Endometrium (tissue), 2 donors: ENCODE results near the gene HSPA8.

Experiments
- FAIRE-seq: peaks from 2 replicates; lab custom pipeline; 2012; peaks lifted over from hg19 to GRCh38; lab: Jason Lieb, UNC
- donor health status: control.
- donor health status: control.

The HSPA8 gene

DNA sequence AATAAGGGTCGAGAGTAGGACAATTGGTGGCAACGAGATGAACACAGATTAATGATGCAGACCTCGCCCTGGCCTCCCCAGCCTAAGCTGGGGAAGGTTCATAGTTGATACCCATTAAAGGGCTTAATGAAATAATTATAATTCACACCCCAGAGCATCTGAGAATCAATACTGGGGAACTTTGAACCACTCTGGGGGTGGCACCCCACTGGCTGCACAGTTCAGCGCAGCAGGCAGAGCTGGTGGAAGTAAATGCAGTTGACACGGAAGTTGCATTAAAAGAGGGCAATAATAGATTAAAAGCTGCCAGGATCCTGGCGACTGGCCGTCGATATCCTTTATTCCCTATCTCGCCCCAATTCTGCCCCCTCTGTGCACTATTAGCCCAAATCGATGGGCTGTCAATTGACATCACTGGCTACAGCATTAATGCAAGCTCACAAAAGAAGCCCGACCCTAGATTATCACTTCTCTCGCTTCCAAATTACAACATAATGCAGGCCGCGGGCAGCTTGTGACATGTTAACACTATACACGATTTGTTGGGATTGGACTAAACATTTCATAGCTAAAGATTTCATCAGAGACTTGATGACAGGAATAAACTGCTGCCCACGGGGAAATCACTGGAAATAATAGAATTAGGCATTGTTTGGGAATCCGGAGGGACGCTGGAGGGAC is 14.5 kb downstream of the HSPA8 start:
- no peak for FAIRE-seq

DNA sequence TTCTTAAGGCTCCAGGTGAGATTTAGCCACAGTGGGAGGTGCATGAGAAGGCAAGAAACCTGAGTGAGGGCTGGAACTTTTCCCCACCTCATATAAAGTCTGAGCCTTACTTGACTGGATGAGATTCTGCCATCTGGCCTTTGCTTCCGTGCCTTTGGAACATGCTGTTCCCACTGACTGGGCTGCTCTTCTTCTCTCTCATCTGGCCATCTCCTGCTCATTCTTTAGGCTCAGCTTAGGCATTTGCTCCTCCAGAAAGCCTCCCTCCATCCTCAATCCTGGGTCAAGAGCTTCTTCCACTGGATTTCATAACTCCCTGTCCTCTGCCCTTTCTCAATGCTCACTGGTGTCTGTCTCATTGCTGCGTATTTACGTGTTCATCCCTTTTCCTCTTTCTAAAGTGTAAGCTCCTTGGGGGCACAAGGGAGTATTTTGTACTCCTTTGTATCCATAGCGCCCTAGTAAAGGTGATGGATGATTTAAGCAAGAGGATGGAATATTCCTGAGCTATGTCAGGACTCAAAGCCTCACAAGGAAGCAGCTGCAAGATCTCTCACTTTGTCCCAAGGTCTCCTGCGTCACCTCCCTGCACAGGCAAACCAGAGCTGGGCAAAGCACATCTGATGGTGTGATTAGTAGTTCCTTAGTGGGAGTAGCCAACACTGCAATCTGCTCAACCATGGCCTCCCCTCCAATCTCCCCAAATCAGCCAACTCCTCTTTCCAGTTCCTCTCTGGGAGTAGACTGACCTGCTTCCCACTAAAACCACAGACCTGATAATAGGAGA is 15.3 kb downstream of the HSPA8 start:
- no peak for FAIRE-seq

DNA sequence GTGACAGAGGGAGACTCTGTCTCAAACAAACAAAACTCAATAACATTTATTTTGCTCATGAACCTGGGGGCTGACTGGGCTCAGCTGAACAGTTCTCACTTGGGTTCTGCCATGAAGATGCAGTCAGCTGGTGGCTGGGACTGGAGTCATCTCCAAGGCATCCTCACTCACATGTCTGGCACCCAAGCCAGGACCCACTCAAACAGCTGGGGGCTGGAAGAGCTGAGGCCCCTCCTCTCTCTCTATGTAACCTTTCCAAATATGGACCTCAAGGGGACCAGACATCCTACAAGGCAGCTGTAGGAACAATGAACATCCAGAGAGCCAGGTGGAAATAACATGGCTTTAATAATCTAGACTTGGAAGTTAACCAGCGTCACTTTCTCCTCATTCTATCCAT is 16.8 kb downstream of the HSPA8 start:
- no peak for FAIRE-seq

DNA sequence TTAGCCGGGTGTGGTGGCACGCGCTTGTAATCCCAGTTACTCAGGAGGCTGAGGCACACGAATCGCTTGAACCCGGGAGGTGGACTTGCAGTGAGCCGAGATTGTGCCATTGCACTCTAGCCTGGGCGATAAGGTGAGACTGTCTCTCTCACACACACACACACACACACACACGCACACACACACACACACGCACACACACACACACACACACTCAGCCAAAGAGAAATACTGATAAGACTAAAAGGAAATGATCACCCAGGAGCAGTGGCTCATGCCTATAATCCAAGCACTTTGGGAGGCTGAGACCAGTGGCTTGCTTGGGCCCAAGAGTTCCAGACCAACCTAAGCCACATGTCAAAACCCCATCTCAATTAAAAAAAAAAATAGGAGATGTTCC is 20.8 kb downstream of the HSPA8 start:
- FAIRE-seq: no peak

DNA sequence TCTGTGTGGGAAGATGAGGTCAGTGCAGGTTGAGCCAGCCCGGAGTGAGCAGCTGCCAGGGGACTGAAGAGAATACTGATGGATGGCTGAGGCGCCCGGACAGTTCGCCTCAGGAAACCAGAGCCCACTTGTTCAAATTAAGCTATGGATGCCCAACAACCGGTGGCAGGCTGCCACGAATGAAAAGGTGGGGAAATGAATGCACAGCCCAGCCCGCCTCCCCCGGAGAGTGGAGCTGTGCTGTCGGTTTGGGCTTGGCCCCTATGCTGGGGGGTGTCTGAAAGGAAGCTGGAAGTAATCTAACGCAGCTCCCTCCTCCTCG is 21.9 kb downstream of the HSPA8 start:
- no peak for FAIRE-seq

DNA sequence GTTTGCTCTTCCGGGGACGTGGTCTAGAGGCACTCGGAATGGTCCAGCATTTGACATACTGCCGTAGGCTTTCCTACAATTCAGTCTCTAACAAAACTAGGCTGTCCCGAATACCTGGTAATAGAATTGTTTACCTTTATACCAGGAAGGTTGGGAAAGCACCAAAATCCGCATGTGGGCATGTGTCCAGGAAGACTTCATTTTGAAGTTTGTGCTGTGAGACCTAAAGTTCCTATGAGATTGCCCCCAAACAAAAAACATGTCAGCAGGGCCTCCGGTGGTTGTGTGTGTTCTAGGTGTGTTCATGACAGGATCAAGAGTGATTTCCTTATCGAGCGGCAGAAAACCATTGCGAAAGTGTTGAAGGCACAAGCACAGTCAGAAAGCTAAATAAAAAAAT is 26.1 kb downstream of the HSPA8 start:
- no peak for FAIRE-seq

DNA sequence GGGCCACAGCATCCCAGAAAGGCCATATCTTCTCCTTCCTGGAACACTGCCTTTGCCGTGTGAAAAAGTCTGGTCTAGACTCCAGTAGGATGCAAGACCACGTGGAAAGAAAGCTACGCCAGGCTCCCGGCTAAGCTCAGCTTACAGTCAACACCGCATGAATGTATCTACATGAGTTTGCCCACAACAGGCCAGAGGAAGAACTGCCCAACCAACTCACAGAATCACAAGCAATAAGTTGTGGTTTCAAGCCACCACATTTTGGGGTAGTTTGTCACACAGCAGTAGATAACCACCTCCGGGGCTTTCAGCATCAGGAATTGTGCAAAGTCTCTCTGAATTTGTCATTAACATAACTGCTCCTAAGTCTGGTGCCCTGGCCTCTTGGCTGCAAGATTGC is 27.3 kb downstream of the HSPA8 start:
- no peak for FAIRE-seq

DNA sequence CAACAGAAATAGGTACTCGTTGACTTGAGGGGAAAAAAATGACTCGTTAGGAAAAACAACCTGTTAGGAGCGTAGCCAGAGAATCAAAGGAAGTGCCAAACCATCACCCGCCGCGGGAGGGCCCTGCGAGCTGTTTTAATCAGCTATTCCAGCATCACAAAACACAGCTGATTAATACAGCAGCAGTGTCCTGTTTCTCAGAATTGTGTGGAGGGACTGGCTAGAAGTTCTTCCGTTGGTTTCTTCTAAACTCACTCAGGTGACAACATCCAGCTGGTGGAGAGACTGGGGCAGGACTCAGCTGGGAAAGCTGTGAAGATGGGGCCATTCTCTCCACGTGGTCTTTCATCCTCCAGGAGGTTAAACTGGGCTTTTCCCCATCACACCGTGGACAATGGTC is 28.0 kb downstream of the HSPA8 start:
- no peak for FAIRE-seq

DNA sequence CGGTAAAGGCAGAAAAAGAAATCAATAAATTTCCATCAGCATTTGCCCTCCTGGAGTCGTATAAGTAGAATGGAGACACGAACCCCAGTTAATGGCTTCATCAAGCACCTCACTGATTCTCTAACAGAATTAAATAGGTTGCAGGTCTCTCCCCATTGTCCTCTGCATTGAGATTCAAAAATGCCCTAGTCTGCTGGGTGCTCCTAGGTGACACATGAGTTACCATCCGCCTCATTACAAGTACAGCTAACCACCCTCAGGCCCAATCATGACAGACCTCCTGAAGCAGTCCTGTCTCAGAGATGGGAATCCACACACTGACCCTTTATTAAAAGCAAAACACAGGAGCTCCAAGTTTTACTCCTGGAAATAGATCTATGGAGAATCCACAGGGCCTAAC is 31.4 kb downstream of the HSPA8 start:
- no peak for FAIRE-seq

DNA sequence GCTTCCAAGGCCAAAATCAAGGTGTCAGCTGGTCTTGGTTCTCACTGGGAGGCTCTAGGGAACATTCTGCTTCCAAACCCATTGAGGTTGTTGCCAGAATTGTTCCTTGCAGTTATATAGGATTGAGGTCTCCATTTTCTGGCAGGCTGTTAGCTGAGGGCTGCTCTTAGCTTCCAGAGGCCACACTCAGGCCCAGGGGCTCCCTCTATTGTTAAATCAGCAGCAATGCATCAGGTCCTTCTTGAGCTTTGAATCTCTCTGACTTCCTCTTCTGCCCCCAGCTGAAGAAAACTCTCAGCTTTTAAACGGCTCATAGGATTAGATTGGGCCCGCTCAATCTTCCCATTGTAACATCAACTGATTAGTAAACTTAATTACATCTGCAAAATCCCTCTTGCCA is 41.0 kb downstream of the HSPA8 start:
- FAIRE-seq: no peak

DNA sequence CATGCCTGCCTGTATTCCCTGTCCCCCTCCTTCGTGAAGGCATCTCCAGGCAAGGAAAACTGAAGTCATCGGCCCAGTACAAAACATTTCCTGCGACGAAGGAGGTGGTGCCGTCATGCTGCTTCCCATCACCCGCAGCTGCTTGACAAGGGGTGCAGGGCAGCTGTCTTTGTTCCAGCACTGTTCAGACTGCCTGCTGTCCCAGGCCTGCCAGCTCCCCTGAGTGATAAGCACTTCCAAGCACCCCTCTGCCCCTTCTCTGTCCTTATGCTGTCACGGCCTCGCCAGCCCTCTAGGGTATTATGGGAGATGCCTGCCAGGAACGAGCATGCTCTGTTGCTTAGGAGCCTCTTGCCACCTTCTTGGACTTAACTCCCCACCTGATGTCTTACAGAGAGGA is 43.2 kb downstream of the HSPA8 start:
- no peak for FAIRE-seq

DNA sequence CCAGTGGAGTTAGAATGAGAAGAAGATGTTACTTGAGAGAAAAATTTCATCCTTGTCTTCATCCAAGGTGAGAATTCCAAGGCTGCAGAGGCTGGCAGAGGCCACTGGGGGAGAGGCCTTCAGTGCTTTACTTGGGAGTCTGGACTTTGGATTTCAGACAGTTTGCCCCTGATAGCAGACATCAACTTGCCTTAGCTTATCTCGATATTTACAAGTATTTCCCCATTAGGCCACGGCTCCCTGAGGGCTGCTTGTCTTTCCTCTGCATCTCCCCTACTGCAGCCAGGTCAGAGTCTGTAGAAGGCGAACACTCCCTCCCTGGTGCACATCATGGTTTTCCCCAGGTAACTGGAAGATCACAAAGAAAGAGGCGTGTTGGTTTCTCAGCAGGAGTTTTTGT is 50.4 kb downstream of the HSPA8 start:
- FAIRE-seq: no peak
